OCI-LY3 (cell line): ENCODE results near the gene VAV2.

Experiments
- CTCF ChIP-seq: fragments of 200-600, 300-600 bp; sonication (generic); IDR thresholded peaks from 2 replicates; pipeline ENCODE4 v1.5.1; 2014; ENCODE audit warnings: antibody characterized with exemption, low read length, low read depth
- EZH2phosphoT487 ChIP-seq: fragments of 200-600 bp; shearing (Covaris generic); IDR thresholded peaks from 2 replicates; pipeline ENCODE4 v1.6.1; 2018; ENCODE audit warnings: antibody characterized with exemption, mixed run types, low read depth

- TF ChIP-seq EZH2phosphoT487 (no peak), CTCF (no peak)
These were observed 111.1 kb downstream of the VAV2 start for GRCh38 chr9:133880851-133881661.
